Raji (cell line): Measurements from ENCODE around the gene DYNC2I2.

Experiments
- POLR2A ChIP-seq: IDR thresholded peaks from 2 replicates; pipeline ENCODE4 v1.6.1; 2011; ENCODE audit warnings: low read depth, low read length, control low read depth; ENCODE audit not compliant: insufficient read depth

Gene DYNC2I2

GRCh38 chr9:128629852-128630545 is 26.6 kb downstream of the DYNC2I2 start:
- no peak for TF ChIP-seq POLR2A

- TF ChIP-seq POLR2A: no peak
These were observed 27.5 kb downstream of the DYNC2I2 start for GRCh38 chr9:128629136-128629535.

GRCh38 chr9:128628471-128629048 is 28.1 kb downstream of the DYNC2I2 start:
- no peak for TF ChIP-seq POLR2A

- no peak for TF ChIP-seq POLR2A
These were observed 28.7 kb downstream of the DYNC2I2 start for GRCh38 chr9:128627906-128628305.

GRCh38 chr9:128627127-128627715 is 29.4 kb downstream of the DYNC2I2 start:
- TF ChIP-seq POLR2A: no peak

GRCh38 chr9:128626181-128626580 is 30.5 kb downstream of the DYNC2I2 start:
- no peak for TF ChIP-seq POLR2A

GRCh38 chr9:128625391-128626146 is 31.1 kb downstream of the DYNC2I2 start:
- TF ChIP-seq POLR2A: no peak

GRCh38 chr9:128624566-128624965 is 32.1 kb downstream of the DYNC2I2 start:
- TF ChIP-seq POLR2A: no peak

- TF ChIP-seq POLR2A: no peak
These were observed 34.8 kb downstream of the DYNC2I2 start for GRCh38 chr9:128621730-128622455.

- no peak for TF ChIP-seq POLR2A
These were observed 36.9 kb downstream of the DYNC2I2 start for GRCh38 chr9:128619779-128620178.

- TF ChIP-seq POLR2A: no peak
These were observed 37.5 kb downstream of the DYNC2I2 start for GRCh38 chr9:128619127-128619526.

- no peak for TF ChIP-seq POLR2A
These were observed 38.7 kb downstream of the DYNC2I2 start for GRCh38 chr9:128617943-128618342.

- no peak for TF ChIP-seq POLR2A
These were observed 41.1 kb downstream of the DYNC2I2 start for GRCh38 chr9:128615571-128615970.

- TF ChIP-seq POLR2A: no peak
These were observed 41.9 kb downstream of the DYNC2I2 start for GRCh38 chr9:128614728-128615127.
